ENCODE results near the gene KIAA1671.

The KIAA1671 gene

DNA sequence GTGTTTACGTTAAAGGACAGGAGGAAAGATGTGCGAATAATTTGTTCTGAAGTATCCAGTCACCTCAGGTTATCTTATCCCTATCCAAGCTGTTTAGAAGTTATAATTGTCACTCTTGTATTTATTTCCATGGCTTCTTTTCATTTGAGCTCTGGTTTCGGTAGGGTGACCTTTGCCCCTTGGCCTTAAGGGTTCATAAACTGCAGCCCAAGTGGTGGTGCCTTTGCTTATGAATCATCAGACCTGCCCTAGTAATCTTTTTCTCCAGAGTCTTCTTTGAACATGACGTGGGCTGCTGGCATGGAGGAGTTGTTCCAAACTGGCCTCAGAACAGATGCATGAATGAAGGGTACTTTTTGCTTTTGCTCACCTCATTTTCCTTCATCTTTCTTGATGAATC is 240.6 kb downstream of the KIAA1671 start:
- Histone ChIP-seq H3F3A (ENCODE audit: insufficient read depth, low read length) (no peaks in the 10 kb centered on the region), H3K9ac (ENCODE audit: low read length) (no peak overlapping the region), H3K79me2 (ENCODE audit: insufficient read depth, low read length) (no peaks in the 10 kb centered on the region), H3K9me3 (ENCODE audit: low read length) (no peaks in the 10 kb centered on the region), H3K9me2 (ENCODE audit: low read depth, low read length) (no peaks in the 10 kb centered on the region), H2AFZ (ENCODE audit: low read length) (no peak overlapping the region), H3K27me3 (ENCODE audit: insufficient read depth, low read length) (no peaks in the 10 kb centered on the region), H3K4me3 (ENCODE audit: low read depth, low read length, poor library complexity, severe bottlenecking) (no peak overlapping the region), H3K36me3 (ENCODE audit: insufficient read depth, low read length) (no peaks in the 10 kb centered on the region), H4K20me1 (ENCODE audit: insufficient read depth, low read length) (no peaks in the 10 kb centered on the region), H3K27ac (ENCODE audit: low read depth, low read length, poor library complexity, severe bottlenecking) (no peak overlapping the region), H3K4me1 (ENCODE audit: insufficient read depth, low read length, severe bottlenecking) (no peaks in the 10 kb centered on the region), H3K4me2 (ENCODE audit: low read length) (no peak overlapping the region)
- TF ChIP-seq, protein P1, sequence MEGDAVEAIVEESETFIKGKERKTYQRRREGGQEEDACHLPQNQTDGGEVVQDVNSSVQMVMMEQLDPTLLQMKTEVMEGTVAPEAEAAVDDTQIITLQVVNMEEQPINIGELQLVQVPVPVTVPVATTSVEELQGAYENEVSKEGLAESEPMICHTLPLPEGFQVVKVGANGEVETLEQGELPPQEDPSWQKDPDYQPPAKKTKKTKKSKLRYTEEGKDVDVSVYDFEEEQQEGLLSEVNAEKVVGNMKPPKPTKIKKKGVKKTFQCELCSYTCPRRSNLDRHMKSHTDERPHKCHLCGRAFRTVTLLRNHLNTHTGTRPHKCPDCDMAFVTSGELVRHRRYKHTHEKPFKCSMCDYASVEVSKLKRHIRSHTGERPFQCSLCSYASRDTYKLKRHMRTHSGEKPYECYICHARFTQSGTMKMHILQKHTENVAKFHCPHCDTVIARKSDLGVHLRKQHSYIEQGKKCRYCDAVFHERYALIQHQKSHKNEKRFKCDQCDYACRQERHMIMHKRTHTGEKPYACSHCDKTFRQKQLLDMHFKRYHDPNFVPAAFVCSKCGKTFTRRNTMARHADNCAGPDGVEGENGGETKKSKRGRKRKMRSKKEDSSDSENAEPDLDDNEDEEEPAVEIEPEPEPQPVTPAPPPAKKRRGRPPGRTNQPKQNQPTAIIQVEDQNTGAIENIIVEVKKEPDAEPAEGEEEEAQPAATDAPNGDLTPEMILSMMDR (IDR thresholded peaks at IDR 0.05; ENCODE audit: low read length) = no peak
- no peak for TF ChIP-seq EZH2 (IDR thresholded peaks at IDR 0.05; ENCODE audit: borderline replicate concordance, low read length)

DNA sequence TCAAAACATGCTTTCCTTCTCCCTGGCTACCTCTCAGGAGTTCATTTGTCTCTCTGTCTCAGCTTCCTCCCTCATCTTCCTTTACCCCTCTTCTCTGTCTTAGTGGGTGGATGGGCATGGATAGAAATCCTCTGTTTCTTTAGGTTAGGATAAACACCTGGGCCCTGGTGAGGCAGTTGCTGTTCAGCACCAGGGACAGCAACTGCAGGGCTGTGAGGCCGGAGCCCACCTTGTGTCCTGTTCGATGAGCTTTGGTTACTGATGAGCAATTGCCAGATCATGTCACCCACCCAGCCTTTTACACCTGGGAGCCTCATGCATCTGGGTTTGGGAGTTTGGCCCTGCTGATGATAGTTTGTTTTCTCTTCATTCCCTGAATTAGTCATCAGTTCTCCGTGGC is 241.0 kb downstream of the KIAA1671 start:
- no peaks in the 10 kb centered on the region for H3K36me3 ChIP-seq (ENCODE audit: insufficient read depth, low read length)
- H3K4me3 ChIP-seq (ENCODE audit: low read depth, low read length, poor library complexity, severe bottlenecking) = no peak overlapping the region
- H3K4me2 ChIP-seq (ENCODE audit: low read length) = no peak overlapping the region
- H3K4me1 ChIP-seq (ENCODE audit: insufficient read depth, low read length, severe bottlenecking) = no peaks in the 10 kb centered on the region
- TF ChIP-seq, protein P1 (IDR thresholded peaks at IDR 0.05; ENCODE audit: low read length) = no peak
- TF ChIP-seq EZH2 (IDR thresholded peaks at IDR 0.05; ENCODE audit: borderline replicate concordance, low read length) = no peak
- no peaks in the 10 kb centered on the region for H3K9me3 ChIP-seq (ENCODE audit: low read length)
- H3K27ac ChIP-seq (ENCODE audit: low read depth, low read length, poor library complexity, severe bottlenecking) = no peak overlapping the region
- H4K20me1 ChIP-seq (ENCODE audit: insufficient read depth, low read length) = no peaks in the 10 kb centered on the region
- no peak overlapping the region for H2AFZ ChIP-seq (ENCODE audit: low read length)
- no peaks in the 10 kb centered on the region for H3K27me3 ChIP-seq (ENCODE audit: insufficient read depth, low read length)
- H3K9ac ChIP-seq (ENCODE audit: low read length) = no peak overlapping the region
- no peaks in the 10 kb centered on the region for H3F3A ChIP-seq (ENCODE audit: insufficient read depth, low read length)
- H3K9me2 ChIP-seq (ENCODE audit: low read depth, low read length) = no peaks in the 10 kb centered on the region
- no peaks in the 10 kb centered on the region for H3K79me2 ChIP-seq (ENCODE audit: insufficient read depth, low read length)

DNA sequence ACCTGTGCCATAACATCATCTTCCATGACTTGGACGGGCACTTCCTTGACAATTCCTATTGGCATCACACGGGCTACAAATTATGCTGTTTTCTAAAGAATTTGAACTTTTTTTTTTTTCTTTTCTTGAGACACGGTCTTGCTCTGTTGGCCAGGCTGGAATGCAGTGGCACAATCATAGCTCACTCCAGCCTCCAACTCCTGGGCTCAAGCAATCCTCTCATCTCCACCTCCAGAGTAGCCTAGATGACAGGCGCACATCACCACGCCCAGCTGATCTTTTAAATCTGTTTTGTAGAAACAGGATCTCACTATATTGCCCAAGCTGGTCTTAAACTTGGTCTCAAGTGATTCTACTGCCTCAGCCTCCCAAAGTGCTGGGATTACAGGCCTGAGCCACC is 243.8 kb downstream of the KIAA1671 start:
- Histone ChIP-seq H3F3A (ENCODE audit: insufficient read depth, low read length) (no peaks in the 10 kb centered on the region), H3K36me3 (ENCODE audit: insufficient read depth, low read length) (no peaks in the 10 kb centered on the region), H3K4me1 (ENCODE audit: insufficient read depth, low read length, severe bottlenecking) (no peaks in the 10 kb centered on the region), H3K79me2 (ENCODE audit: insufficient read depth, low read length) (no peaks in the 10 kb centered on the region), H3K27ac (ENCODE audit: low read depth, low read length, poor library complexity, severe bottlenecking) (no peak overlapping the region), H4K20me1 (ENCODE audit: insufficient read depth, low read length) (no peaks in the 10 kb centered on the region), H3K9me3 (ENCODE audit: low read length) (no peaks in the 10 kb centered on the region), H3K9me2 (ENCODE audit: low read depth, low read length) (no peaks in the 10 kb centered on the region), H3K4me2 (ENCODE audit: low read length) (no peak overlapping the region), H3K27me3 (ENCODE audit: insufficient read depth, low read length) (no peaks in the 10 kb centered on the region), H3K4me3 (ENCODE audit: low read depth, low read length, poor library complexity, severe bottlenecking) (no peak overlapping the region), H2AFZ (ENCODE audit: low read length) (no peak overlapping the region), H3K9ac (ENCODE audit: low read length) (no peak overlapping the region)
- TF ChIP-seq, protein P1 (IDR thresholded peaks at IDR 0.05; ENCODE audit: low read length) = no peak
